ENCODE data around the gene ZBTB12. TPM values are rescaled to one million over a fixed set of nuclear protein-coding genes. Genes with fewer than 3 reads are reported as not detected.

The ZBTB12 gene
- total RNA-seq, 2 experiments from 2014 or later = 0.28 to 0.33 TPM

- Histone ChIP-seq H3K27ac (ENCODE audit: low read depth in 1 of 2, low read length in 2 of 2) (peak overlapping the region; percentile 62 to 77), H3K4me3 (ENCODE audit: low read length) (peak overlapping the region; percentile 99), H3K27me3 (ENCODE audit: control insufficient read depth in 1 of 2, insufficient read depth in 2 of 2, low read length in 2 of 2) (no peaks in the 10 kb centered on the region), H3K9me3 (ENCODE audit: control insufficient read depth in 1 of 2, insufficient read depth in 1 of 2, low read length in 2 of 2) (no peaks in the 10 kb centered on the region), H3K4me1 (ENCODE audit: insufficient read depth, low read length) (peaks cover 42% of the 10 kb centered on the region), H3K36me3 (ENCODE audit: insufficient read depth, low read length) (peaks cover 27% of the 10 kb centered on the region)
- DNase-seq (no peak), ATAC-seq (ENCODE audit: poor library complexity) (no peak)
- TF ChIP-seq CTCF (IDR thresholded peaks at IDR 0.05) = no peak
- POLR2A ChIA-PET = interaction anchor here (2.7 kb wide), 1 partner anchor 33 kb away, joined by 21 read pairs; the partner anchor contains the start of gene NEU1
- peaks cover 58% of the 10 kb centered on the region for H3K36me3 Mint-ChIP-seq (ENCODE audit: low read depth)
- peak overlapping the region; percentile 83 for H3K27ac Mint-ChIP-seq
- H3K4me3 Mint-ChIP-seq = peak overlapping the region; percentile 87
- intact Hi-C loops (cut with DNase I, micrococcal nuclease) = loop anchor here (2.0 to 5.0 kb wide), 5 partner anchors 36 to 349 kb away; partner anchors contain the start of genes NELFE (in 2 of the 2), SKIC2 (in 2 of the 2), ATP6V1G2 (in 1 of the 2) and GPSM3 (in 1 of the 2)
- peaks cover 34% of the 10 kb centered on the region for H3K4me1 Mint-ChIP-seq (ENCODE audit: low read depth)
- no peaks in the 10 kb centered on the region for H3K27me3 Mint-ChIP-seq
- CTCF ChIA-PET = no interaction called here
- no peaks in the 10 kb centered on the region for H3K9me3 Mint-ChIP-seq
Measured at GRCh38 chr6:31896493-31896855, 5.4 kb downstream of the ZBTB12 start.

GRCh38 chr6:31892821-31893220, 9.1 kb downstream of the ZBTB12 start:
- Mint-ChIP-seq H3K4me3 (no peak overlapping the region), H3K27ac (no peak overlapping the region), H3K27me3 (no peaks in the 10 kb centered on the region), H3K36me3 (ENCODE audit: low read depth) (peaks cover 73% of the 10 kb centered on the region), H3K9me3 (no peaks in the 10 kb centered on the region), H3K4me1 (ENCODE audit: low read depth) (peaks cover 14% of the 10 kb centered on the region)
- intact Hi-C loops (cut with DNase I, micrococcal nuclease) = no loop called here
- Histone ChIP-seq H3K4me1 (ENCODE audit: insufficient read depth, low read length) (peaks cover 20% of the 10 kb centered on the region), H3K9me3 (ENCODE audit: control insufficient read depth in 1 of 2, insufficient read depth in 1 of 2, low read length in 2 of 2) (no peaks in the 10 kb centered on the region), H3K27ac (ENCODE audit: low read depth in 1 of 2, low read length in 2 of 2) (no peak overlapping the region), H3K27me3 (ENCODE audit: control insufficient read depth in 1 of 2, insufficient read depth in 2 of 2, low read length in 2 of 2) (no peaks in the 10 kb centered on the region), H3K36me3 (ENCODE audit: insufficient read depth, low read length) (peaks cover 54% of the 10 kb centered on the region), H3K4me3 (ENCODE audit: low read length) (no peak overlapping the region)
- CTCF ChIA-PET = no interaction called here
- no peak for TF ChIP-seq CTCF (IDR thresholded peaks at IDR 0.05)
- DNase-seq = no peak
- no peak for ATAC-seq (ENCODE audit: poor library complexity)
- POLR2A ChIA-PET = no interaction called here

GRCh38 chr6:31889331-31889972, 12.4 kb downstream of the ZBTB12 start:
- Histone ChIP-seq H3K9me3 (ENCODE audit: control insufficient read depth in 1 of 2, insufficient read depth in 1 of 2, low read length in 2 of 2) (no peaks in the 10 kb centered on the region), H3K4me1 (ENCODE audit: insufficient read depth, low read length) (peaks cover 8% of the 10 kb centered on the region), H3K27ac (ENCODE audit: low read depth in 1 of 2, low read length in 2 of 2) (no peak overlapping the region), H3K36me3 (ENCODE audit: insufficient read depth, low read length) (peaks cover 78% of the 10 kb centered on the region), H3K4me3 (ENCODE audit: low read length) (no peak overlapping the region), H3K27me3 (ENCODE audit: control insufficient read depth in 1 of 2, insufficient read depth in 2 of 2, low read length in 2 of 2) (no peaks in the 10 kb centered on the region)
- TF ChIP-seq CTCF (IDR thresholded peaks at IDR 0.05) = no peak
- Mint-ChIP-seq H3K9me3 (no peaks in the 10 kb centered on the region), H3K4me1 (ENCODE audit: low read depth) (no peaks in the 10 kb centered on the region), H3K36me3 (ENCODE audit: low read depth) (peaks cover 85% of the 10 kb centered on the region), H3K4me3 (no peak overlapping the region), H3K27ac (no peak overlapping the region), H3K27me3 (no peaks in the 10 kb centered on the region)
- intact Hi-C loops (cut with DNase I, micrococcal nuclease) = no loop called here
- ChIA-PET POLR2A (no interaction called here), CTCF (interaction anchor here (1.1 to 1.6 kb wide), 2 partner anchors 9 to 24 kb away, joined by 3 read pairs; no protein-coding TSS in a partner anchor)
- no peak for DNase-seq
- ATAC-seq (ENCODE audit: poor library complexity) = no peak

Measured in CD4-positive, alpha-beta T cell (primary cell).